Renal pelvis (tissue), 4 donors: Measurements from ENCODE around the gene KRT79. TPM values are rescaled to one million over a fixed set of nuclear protein-coding genes. Genes with fewer than 3 reads are reported as not detected.
"Not testable (repeated sequence)": the region's sequence is repeated elsewhere in the genome, so short reads cannot be mapped to it uniquely, and the experiment has no call there.

Source experiments
- DNase-seq: peaks from one replicate; pipeline ENCODE4 v3.0.0-alpha.2; 2013
- polyA plus RNA-seq, 3 donors: library from polyadenylated mRNA; unstranded; fragments of 120-200 nt; gene quantifications; one replicate each; pipeline ENCODE4 v1.2.1, GENCODE V29; 2013; ENCODE audit not compliant: insufficient read length in 3 of 3

The KRT79 gene
- polyA plus RNA-seq, 3 donors = not detected

- DNase-seq = no peak
Measured at GRCh38 chr12:52806821-52807543, 27.1 kb downstream of the KRT79 start.

GRCh38 chr12:52806169-52806811 is 27.8 kb downstream of the KRT79 start:
- no peak for DNase-seq

GRCh38 chr12:52805739-52806138 is 28.4 kb downstream of the KRT79 start:
- no peak for DNase-seq

- DNase-seq = no peak
Measured at GRCh38 chr12:52805000-52805399, 29.1 kb downstream of the KRT79 start.

GRCh38 chr12:52802442-52802841 is 31.7 kb downstream of the KRT79 start:
- no peak for DNase-seq

GRCh38 chr12:52801773-52802172 is 32.3 kb downstream of the KRT79 start:
- no peak for DNase-seq

- DNase-seq = no peak
Measured at GRCh38 chr12:52800259-52800917, 33.7 kb downstream of the KRT79 start.

- DNase-seq = no peak
Measured at GRCh38 chr12:52799505-52800211, 34.5 kb downstream of the KRT79 start.

- no peak for DNase-seq
Measured at GRCh38 chr12:52798671-52799504, 35.2 kb downstream of the KRT79 start.

GRCh38 chr12:52798003-52798670 is 36.0 kb downstream of the KRT79 start:
- no peak for DNase-seq

- DNase-seq = no peak
Measured at GRCh38 chr12:52797529-52797894, 36.6 kb downstream of the KRT79 start.

GRCh38 chr12:52796839-52797528 is 37.1 kb downstream of the KRT79 start:
- DNase-seq = no peak

- DNase-seq = no peak
Measured at GRCh38 chr12:52796429-52796794, 37.7 kb downstream of the KRT79 start.

- no peak for DNase-seq
Measured at GRCh38 chr12:52795694-52796428, 38.2 kb downstream of the KRT79 start, which contains the start of gene KRT3. TSS of gene KRT3 (minus strand) at chr12:52796117. CDS start at chr12:52796042, 75 bp downstream.

- DNase-seq = not testable (repeated sequence)
Measured at GRCh38 chr12:52795332-52795674, 38.8 kb downstream of the KRT79 start.

- DNase-seq = no peak
Measured at GRCh38 chr12:52794479-52795331, 39.4 kb downstream of the KRT79 start.

- no peak for DNase-seq
Measured at GRCh38 chr12:52792185-52793029, 41.7 kb downstream of the KRT79 start.
